ENCODE measurements around the gene PFDN2. TPM values are rescaled to one million over a fixed set of nuclear protein-coding genes. Genes with fewer than 3 reads are reported as not detected.

The PFDN2 gene
- polyA plus RNA-seq, 1 experiment, result 101 TPM

GRCh38 chr1:161076410-161076809 is 41.4 kb downstream of the PFDN2 start:
- H3K27me3 ChIP-seq (ENCODE audit: control insufficient read depth, insufficient read depth, low read length), result no peaks in the 10 kb centered on the region
- POLR2A ChIA-PET, result no interaction called here
- no peak for DNase-seq (ENCODE audit: low read depth, low spot score)
- no peak overlapping the region for H3K4me3 ChIP-seq (ENCODE audit: low read depth, low read length)
- no peak overlapping the region for H3K27ac ChIP-seq (ENCODE audit: low read depth, low read length)
- H3K9me3 ChIP-seq (ENCODE audit: control insufficient read depth, insufficient read depth, low read length), result no peaks in the 10 kb centered on the region; the same call in 1 of the 2 replicates
- CTCF ChIA-PET, result no interaction called here
- no peak for TF ChIP-seq CTCF (IDR thresholded peaks at IDR 0.05; ENCODE audit: low read depth, low read length)

DNA sequence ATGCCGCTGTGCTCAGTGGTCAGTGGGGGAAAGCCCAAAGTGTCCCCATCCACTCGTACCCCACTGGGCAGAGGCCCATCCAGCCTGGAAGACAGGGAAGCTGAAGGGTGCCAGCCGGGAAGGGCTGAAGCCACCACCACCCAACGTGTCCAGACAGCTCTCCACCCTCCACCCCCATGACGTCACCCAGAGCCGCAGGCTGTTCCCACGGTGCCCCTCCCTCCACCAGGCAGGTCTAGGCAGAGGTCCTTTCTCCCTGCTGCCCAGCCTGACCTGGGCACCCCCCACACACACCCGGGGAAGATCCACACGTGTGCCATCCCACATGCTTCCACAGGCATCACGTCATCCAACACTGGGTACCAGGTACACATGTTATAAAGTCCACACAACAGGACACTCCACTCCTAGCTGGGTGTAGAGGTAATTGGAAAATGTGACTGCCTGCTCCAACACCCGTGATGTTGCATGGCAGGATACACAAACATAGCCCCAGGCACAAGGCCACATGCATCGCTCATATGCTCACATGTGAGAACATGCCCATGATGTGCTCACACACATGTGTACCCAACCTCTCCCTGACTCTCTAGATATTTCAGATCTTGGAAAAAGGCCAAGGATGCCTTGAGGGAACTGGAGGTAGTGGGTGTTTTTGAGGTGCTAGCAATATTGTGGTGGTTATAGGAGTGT is 43.0 kb downstream of the PFDN2 start:
- POLR2A ChIA-PET, result no interaction called here
- no peak overlapping the region for H3K4me3 ChIP-seq (ENCODE audit: low read depth, low read length)
- no peak for TF ChIP-seq CTCF (IDR thresholded peaks at IDR 0.05; ENCODE audit: low read depth, low read length)

GRCh38 chr1:161073474-161074121 is 44.2 kb downstream of the PFDN2 start:
- peaks cover 3% of the 10 kb centered on the region; the same call in 1 of the 2 replicates for H3K9me3 ChIP-seq (ENCODE audit: control insufficient read depth, insufficient read depth, low read length)
- ChIA-PET POLR2A (no interaction called here), CTCF (no interaction called here)
- H3K4me3 ChIP-seq (ENCODE audit: low read depth, low read length), result no peak overlapping the region
- DNase-seq (ENCODE audit: low read depth, low spot score), result no peak
- no peak for TF ChIP-seq CTCF (IDR thresholded peaks at IDR 0.05; ENCODE audit: low read depth, low read length)
- H3K27ac ChIP-seq (ENCODE audit: low read depth, low read length), result no peak overlapping the region
- H3K27me3 ChIP-seq (ENCODE audit: control insufficient read depth, insufficient read depth, low read length), result no peaks in the 10 kb centered on the region

More for the DNA sequence above, 43.0 kb downstream of the PFDN2 start:
- CTCF ChIA-PET, result no interaction called here
- no peaks in the 10 kb centered on the region for H3K27me3 ChIP-seq (ENCODE audit: control insufficient read depth, insufficient read depth, low read length)
- no peak overlapping the region for H3K27ac ChIP-seq (ENCODE audit: low read depth, low read length)
- no peaks in the 10 kb centered on the region; the same call in 1 of the 2 replicates for H3K9me3 ChIP-seq (ENCODE audit: control insufficient read depth, insufficient read depth, low read length)
- no peak for DNase-seq (ENCODE audit: low read depth, low spot score)

GRCh38 chr1:161072751-161073449 is 44.9 kb downstream of the PFDN2 start:
- peaks cover 3% of the 10 kb centered on the region; the same call in 1 of the 2 replicates for H3K9me3 ChIP-seq (ENCODE audit: control insufficient read depth, insufficient read depth, low read length)
- no peak overlapping the region for H3K4me3 ChIP-seq (ENCODE audit: low read depth, low read length)
- no peak for DNase-seq (ENCODE audit: low read depth, low spot score)
- CTCF ChIA-PET, result interaction anchor here (0.5 to 0.7 kb wide), 2 partner anchors 15 to 26 kb away, joined by 3 read pairs; no protein-coding TSS in a partner anchor
- no peak overlapping the region for H3K27ac ChIP-seq (ENCODE audit: low read depth, low read length)
- H3K27me3 ChIP-seq (ENCODE audit: control insufficient read depth, insufficient read depth, low read length), result peaks cover 2% of the 10 kb centered on the region
- POLR2A ChIA-PET, result no interaction called here
- no peak for TF ChIP-seq CTCF (IDR thresholded peaks at IDR 0.05; ENCODE audit: low read depth, low read length)

Measured in AG04450 (cell line).